NCI-H1436 (cell line): Measurements from ENCODE around the gene SAMD4B.

ENCODE experiments used
- DNase-seq: peaks from one replicate; lab custom pipeline; 2025; lab: John Stamatoyannopoulos, UW

SAMD4B gene

DNA sequence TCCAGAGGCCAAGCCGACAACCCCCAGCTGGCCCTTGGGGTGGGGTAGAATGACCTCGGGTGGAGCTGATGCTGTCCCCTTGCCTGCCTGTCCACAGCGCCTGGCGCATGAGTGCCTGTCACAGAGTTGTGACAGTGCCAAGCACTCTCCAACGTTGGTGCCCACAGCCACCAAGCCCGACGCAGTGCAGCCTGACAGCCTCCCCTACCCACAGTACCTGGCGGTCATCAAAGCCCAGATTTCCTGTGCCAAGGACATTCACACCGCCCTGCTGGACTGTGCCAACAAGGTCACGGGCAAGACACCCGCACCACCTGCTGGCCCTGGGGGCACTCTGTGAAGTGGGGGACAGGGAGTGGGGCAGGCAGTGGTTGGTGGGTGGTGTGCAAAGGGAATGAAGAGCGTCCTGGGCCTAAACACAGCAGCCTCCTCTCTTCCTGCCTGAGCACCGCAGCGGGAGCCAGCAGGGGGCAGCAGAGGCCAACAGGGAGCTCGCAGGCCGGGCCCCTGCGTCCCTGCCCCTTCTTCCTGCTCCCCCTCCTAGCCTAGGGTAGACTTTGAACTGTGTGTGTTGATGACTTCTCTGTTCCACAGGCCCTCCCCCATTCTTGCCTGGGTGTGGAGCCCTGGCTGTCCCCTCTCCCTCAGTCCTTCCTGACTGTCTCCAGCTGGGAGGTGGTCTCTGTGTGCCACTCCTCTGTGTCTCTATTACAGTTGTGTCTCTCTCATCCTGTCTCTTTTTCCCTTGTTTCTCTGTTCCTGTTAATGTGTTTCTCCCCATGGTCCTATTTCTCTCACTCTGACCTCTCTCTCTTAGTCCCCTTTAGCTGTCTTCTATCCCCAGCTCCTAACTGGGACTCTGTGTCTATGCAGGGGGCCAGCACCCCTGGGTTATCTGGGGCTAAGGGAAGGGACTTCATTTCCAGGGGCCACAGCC is 55.4 kb downstream of the SAMD4B start:
- DNase-seq, result peak; percentile 82

- no peak for DNase-seq
Measured at GRCh38 chr19:39398297-39398864, 56.2 kb downstream of the SAMD4B start.

GRCh38 chr19:39399668-39400050 is 57.4 kb downstream of the SAMD4B start:
- no peak for DNase-seq

DNA sequence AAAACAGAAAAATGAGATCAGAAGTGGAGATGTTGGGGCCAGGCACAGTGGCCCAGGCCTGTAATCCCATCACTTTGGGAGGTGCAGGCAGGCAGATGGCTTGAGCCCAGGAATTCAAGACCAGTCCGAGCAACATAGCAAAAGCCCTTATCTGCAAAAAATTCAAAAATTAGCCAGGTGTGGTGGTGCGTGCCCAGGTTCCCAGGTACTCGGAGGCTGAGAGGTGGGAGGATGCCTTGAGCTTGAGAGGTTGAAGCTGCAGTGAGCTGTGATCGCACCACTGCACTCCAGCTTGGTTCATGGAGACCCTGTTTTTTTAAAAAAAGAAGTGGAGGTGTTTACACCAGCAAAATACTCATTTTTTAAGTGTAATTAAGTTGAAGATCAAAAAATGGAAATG is 57.8 kb downstream of the SAMD4B start:
- no peak for DNase-seq

DNA sequence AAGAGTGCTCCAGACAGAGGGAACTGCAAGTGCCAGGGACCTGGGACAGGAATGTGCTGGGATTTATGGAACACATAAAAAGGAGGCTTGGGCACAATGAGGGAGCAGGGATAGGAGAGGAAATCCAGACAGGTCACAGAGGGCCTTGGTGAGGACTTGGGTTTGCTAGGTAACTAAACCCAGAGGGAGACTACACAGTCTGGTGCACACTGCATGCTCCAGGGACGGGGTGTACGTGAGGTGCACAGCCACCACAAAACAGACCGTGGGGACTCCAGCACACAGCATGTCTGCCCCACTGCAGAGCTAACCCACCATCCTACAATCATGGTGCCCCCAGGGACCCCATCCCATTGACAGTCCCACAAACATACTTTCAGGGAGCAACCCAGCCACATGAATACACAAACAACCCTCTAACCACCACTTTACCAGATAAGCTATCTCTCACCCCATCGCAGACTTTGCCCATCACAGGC is 58.9 kb downstream of the SAMD4B start:
- no peak for DNase-seq

- DNase-seq, result no peak
Measured at GRCh38 chr19:39401549-39402345, 59.5 kb downstream of the SAMD4B start.

GRCh38 chr19:39402346-39403300 is 60.4 kb downstream of the SAMD4B start:
- peak; percentile 39 for DNase-seq

DNA sequence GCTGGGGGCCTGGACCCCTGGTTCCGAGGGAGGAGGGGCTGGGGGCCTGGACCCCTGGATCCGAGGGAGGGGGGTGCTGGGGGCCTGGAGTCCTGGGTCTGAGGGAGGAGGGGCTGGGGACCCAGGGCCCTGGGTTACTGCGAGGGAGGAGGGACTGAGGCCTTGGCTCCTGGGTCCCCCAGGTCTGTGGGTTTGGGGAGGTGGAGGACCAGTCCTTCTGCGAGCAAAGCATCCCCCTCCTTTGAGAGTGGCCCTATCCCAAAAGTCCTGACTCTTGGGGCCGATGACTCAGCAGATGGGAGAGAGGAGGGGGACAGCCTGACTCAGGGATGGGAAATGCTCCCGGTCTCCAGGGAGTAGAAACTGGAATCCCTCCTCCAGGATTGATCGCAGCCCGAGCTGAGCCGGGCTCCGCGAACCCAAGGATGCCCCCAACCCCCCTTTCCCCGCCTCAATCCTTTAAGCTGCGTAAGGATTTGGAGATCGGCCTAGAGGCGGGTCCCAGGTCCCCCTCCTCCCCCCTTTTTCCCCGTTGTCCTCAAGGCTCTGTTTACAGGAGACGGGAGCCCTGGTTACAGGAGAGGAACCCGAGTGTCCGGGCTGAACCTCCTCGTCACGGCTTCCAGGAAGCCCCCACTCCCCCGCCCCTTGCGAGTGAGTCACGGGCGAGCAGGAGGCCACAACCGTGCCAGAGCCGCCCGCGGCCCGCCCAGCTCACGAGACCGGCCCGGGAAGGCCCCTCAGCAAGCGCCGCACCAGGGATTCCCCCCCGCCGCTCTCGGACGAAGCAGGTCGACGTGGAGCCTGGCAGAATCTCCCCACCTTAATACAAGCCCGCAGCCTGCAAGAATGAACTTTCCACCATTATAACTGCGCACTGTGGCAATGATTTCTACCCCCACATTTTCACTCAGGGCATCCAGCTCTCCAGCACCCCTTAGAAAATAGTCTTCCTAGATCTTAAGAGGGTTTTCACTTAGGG is 61.4 kb downstream of the SAMD4B start:
- peak; percentile 74 for DNase-seq

DNA sequence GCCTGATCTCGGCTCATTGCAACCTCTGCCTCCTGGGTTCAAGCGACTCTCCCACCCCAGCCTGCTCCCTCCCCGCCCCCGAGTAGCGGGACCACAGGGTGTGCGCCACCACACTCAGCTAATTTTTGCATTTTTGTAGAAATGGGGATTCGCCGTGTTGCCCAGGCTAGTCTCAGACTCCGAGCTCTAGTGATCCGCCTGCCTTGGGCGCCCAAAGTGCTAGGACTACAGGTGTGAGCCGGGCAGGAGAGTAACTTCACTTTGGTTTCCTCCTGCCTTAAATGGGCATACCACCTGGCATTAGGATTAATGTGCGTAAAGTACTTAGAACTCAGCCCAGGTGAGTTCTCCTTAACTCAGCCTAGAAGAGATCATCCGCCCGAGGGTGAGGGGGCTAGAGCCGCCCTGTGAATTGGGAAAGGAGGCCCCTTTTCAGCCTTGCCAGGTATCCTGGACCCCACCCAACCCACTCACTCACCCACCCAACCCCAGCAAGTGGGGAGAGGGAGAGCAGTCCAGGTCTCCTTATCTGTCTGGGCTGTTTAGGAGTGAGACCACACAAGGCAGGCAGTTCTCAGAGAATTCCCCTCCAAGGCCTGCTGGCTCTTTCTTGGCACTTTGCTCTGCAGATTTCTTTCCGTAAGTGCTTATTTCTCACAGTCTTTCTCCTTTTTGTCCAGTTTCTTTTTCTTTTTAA is 63.2 kb downstream of the SAMD4B start:
- DNase-seq, result no peak

DNA sequence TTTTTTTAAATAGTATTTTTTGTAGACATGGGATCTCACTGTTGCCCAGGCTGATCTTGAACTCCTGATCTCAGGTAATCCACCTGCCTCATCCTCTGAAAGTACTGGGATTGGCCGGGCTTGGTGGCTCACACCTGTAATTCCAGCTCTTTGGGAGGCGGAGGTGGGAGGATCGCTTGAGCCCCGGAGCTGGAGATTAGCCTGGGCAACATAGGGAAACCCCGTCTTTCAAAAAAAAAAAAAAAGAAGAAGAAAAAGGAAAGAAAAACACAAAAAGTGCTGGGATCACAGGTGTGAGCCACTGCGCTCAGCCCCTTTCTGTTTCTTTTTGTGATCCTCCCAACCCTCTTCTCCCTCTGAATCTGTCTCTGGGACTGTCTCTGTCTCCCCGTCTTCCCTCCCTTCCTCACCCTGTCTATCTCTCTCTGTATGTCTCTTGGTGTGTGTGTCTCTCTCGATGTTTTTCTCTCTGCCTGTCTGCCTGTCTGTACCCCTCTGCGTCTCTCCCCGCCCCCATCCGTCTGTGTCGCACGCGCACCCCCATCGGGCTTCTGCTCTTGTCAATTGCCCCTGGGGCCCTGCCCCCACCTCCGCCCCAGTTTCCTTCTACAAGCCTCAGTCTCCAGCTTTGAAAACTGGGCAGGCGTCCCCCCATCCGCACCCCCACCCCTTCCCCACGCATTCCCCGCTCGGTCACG is 63.9 kb downstream of the SAMD4B start:
- no peak for DNase-seq

DNA sequence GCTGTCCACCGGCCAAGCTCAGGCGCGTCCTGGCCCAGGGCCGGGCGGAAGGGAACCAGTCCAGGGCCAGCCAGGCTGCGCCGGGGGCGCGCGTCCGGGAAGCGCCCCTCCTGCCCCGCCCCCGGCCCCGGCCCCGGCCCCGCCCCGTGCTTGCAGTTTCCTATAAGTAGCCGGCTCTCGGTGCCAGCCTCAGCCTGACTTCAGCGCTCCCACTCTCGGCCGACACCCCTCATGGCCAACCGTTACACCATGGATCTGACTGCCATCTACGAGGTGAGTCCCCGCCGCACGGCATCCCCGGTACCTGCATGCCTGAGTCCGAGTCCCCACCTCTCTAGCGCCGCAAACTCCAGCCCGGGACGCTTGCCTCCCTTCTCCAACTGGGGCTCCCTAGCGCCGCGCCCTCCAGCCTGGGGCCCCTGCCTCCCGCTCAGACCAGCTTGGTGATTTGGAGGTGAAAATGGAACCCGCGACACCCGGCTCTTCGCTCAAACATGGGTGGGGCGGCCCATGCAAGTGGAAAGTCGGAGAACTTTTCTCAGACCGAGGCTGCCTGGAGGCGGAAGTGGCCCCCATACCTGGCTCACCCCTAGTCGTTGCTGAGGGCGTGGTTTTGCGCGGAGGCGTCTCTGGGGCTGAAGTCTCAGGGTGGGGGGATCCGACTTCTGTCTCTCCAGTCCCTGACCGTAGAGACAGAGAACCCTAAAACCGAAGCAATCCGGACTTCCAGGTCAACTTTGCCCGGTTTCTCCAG is 64.6 kb downstream of the SAMD4B start, which contains the start of gene ZFP36:
ZFP36 (plus strand) TSS at position 192 of the 754 bp plus-strand sequence; CDS start at position 250, 58 bp downstream.
- DNase-seq, result peak; percentile 46

DNA sequence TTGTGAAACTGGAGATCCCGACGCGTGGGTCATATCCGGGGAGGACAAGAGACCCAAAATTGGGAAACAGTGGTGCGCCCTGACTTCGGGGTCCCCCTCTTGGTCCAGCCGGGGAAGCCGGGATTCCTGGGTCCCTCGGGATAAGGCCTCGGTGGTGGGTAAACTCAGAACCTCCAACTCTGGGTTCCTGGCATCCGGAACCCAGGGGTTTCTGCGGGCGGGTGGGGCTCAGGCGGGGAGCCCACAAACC is 65.1 kb downstream of the SAMD4B start:
- DNase-seq, result no peak

- no peak for DNase-seq
Measured at GRCh38 chr19:39407660-39408391, 65.6 kb downstream of the SAMD4B start.

DNA sequence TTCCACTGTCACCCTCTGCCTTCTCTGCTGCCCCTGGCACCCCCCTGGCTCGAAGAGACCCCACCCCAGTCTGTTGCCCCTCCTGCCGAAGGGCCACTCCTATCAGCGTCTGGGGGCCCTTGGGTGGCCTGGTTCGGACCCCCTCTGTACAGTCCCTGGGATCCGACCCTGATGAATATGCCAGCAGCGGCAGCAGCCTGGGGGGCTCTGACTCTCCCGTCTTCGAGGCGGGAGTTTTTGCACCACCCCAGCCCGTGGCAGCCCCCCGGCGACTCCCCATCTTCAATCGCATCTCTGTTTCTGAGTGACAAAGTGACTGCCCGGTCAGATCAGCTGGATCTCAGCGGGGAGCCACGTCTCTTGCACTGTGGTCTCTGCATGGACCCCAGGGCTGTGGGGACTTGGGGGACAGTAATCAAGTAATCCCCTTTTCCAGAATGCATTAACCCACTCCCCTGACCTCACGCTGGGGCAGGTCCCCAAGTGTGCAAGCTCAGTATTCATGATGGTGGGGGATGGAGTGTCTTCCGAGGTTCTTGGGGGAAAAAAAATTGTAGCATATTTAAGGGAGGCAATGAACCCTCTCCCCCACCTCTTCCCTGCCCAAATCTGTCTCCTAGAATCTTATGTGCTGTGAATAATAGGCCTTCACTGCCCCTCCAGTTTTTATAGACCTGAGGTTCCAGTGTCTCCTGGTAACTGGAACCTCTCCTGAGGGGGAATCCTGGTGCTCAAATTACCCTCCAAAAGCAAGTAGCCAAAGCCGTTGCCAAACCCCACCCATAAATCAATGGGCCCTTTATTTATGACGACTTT is 66.4 kb downstream of the SAMD4B start:
- no peak for DNase-seq

- DNase-seq, result peak; percentile 84
Measured at GRCh38 chr19:39409208-39410016, 67.2 kb downstream of the SAMD4B start.
